ENCODE results near the gene DUSP14.
A peak's percentile ranks its signal among the peaks of the same experiment; 100 is the strongest.

The DUSP14 gene

DNA sequence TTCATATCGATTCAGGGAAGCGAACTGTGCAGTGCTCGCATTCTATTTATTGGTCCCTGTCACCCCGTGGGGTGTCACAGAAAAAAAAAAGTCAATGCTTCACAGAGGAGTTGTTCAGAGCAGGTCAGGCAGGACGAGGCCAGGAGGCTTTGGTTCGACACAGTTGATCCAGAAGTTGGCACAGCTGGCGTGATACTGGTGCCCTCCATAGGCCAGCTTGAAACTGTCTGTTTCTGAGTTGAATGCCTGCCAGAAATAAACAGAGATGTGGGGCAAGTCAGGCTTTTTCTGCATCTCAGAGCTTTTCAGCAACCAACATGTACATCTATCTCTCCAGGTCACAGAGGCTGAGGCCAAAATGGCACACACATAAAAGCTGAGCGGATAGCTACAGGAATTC, 29.1 kb downstream of the DUSP14 start:
- DNase-seq, result no peak

DNA sequence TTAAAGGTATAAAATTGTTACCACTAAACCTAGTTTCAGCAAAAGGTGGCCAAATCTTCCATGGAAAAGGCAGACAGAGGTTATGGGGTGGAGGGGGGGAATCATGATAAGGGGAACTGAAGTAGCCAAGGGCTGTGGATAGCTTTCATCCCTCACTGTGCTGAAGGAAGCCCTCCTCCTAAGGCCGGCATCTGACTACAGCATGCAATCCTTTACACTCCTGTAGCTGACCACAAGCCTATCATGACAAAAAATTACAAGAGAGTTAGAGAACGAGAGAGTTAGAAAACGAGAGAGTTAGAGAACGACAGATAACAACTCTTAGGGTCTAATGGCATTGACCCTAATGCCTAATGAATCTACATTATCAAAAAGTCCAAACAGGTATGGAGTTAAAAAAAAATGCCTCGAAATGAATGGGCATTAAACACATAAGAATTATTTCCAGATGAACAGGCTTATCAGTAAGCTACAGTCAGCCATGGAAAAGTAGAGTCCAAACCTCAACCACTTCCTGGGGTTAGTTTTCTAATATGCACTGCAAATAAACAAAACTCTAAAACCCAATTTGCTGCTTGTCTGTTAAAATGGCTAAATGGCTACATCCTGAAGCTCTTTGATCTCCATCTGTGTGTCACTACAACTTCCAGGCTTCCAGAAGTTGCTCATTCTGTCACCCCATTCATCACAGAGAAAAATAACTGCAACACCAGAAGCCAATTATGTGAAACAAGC, 29.7 kb downstream of the DUSP14 start:
- DNase-seq, result no peak

DNA sequence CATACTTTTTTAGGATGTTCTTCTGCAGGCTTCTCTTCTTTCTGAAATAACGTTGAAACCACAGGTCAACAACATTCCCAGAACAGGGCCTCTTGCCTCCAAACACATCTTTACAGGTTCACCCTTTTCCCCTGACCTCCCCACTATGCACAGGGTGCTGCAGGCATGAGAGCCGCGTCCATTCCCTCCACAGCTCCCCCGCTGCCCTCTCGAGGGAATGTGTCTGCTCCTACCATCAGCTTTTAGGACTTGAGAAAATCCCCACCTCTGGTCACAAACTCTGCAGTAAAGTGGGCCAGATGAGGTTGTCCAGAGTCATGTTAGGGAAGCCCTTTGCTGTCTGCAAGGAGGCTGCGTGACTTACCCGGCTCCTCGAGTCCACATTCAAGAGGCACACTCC, 30.5 kb downstream of the DUSP14 start:
- no peak for DNase-seq

DNA sequence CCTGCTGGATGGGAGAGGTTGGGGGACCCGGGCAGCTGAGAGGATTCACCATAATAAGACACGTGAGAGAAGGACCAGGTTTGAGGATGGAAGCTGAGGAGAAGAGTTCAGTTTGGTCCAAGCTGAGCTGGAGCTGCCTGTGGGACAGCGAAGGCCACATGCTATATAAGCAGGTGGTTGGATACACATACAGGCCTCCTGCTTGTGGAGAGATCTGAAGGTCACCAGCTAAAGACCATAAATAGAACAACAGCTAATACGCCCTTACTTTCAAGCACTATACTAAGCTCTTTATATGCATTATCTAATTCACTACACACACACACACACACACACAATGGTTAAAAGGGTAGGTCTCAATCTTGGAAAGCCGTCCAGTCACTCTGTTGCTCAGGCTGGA, 32.1 kb downstream of the DUSP14 start:
- DNase-seq, result no peak

DNA sequence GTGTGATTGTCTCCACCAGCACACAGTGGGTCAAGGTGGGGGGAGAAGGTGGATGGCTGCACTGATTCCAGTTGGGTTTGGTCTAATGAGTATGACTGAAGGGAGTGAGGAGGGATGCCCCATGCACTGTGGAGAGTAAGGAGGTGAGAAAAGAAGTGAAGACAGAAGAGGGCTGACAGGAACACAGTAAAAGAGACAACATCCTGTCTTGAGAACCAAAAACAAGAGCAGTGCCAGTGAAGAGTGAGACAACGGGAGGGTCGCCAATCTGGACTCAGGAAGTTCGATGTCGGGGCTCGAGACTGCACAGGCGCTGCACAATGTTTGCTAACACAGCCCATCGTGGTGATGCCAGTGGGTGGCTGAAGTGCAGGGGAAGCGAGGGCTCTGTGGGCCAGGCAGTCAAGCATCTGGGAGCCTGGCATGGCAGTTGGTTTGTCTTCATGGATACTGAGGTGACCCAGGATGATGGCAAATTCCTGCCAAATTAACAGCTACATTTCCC, 34.1 kb downstream of the DUSP14 start:
- DNase-seq, result no peak

DNA sequence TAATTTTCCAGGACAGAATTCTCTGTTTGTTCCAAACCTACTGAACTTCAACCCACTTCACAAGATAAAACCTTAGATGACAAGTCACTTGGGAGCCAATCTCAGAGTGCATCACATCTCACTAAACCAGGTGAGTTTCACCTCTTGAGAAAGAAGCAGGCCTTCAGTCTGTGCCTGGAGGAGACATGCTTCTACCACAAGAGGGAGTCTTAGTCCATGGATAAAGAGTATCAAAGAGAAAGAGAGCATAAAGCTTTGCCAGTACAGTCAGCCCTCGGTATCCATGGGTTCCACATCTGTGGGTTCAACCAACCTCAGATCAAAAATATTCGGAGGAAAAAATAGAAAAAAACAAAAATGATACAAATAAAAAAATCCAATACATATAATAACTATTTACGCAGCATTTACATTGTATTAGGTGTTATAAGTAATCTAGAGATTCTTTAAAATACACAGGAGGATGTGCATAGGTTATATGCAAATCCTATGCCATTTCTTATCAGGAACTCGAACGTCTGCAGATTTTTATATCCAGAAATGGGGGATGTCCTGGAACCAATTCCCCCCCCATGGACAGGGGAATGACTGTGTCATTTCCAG, 37.7 kb downstream of the DUSP14 start:
- peak; percentile 6 for DNase-seq

DNA sequence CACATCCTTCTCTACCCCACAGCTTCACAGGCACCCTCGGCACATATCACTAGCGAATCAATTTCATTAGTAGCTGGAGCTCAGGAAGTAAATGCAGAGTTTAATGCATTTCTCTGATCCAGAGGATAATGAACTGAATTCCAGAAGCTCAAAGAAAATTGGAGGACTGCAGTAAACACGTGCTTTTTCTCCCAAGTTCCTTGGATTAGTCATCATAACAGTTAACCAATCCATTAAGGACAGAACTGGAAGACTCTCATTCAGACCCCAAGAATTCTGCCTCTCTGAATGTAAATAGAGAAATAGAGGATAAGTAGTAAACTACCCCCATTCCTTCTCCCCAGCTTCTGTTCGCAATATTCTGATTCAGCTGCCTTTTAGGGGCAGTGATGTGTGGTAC, 40.7 kb downstream of the DUSP14 start:
- DNase-seq, result no peak

DNA sequence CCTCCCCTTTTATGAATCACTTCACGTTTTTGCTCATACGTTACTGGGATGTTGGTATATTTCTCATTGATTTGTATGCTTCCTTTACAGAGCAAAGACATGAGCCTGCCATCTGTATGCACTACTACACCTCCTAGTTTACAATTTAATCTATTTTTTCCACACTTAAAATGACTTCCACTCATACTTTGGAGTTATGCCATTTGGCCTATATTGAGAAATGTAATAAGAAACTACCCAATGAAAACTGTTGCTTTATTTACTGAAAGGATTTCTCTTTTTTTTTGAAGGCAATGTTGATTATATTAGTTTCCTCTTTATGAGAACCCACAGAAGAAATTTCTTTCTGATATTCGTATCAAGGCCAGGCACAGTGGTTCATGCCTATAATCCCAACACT, 43.1 kb downstream of the DUSP14 start:
- DNase-seq, result no peak

DNA sequence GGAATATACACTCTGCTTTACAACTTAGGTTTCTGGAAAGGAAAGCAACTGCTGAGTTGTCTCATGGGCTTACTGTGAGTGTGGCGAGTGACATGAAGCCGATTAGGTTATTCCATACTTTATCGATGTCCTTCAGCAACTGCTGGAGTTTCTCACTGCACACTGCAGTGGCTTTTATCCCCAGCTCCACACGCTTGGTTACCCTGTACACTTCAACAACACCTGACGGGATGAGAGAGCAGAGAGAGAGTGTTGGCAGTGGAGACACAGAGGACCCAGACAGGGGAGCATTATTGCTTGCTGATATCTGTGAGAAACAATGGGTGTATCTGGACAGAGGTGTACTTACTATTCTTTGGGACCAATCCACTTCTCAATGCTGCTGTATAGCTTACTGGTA, 46.2 kb downstream of the DUSP14 start:
- no peak for DNase-seq

DNA sequence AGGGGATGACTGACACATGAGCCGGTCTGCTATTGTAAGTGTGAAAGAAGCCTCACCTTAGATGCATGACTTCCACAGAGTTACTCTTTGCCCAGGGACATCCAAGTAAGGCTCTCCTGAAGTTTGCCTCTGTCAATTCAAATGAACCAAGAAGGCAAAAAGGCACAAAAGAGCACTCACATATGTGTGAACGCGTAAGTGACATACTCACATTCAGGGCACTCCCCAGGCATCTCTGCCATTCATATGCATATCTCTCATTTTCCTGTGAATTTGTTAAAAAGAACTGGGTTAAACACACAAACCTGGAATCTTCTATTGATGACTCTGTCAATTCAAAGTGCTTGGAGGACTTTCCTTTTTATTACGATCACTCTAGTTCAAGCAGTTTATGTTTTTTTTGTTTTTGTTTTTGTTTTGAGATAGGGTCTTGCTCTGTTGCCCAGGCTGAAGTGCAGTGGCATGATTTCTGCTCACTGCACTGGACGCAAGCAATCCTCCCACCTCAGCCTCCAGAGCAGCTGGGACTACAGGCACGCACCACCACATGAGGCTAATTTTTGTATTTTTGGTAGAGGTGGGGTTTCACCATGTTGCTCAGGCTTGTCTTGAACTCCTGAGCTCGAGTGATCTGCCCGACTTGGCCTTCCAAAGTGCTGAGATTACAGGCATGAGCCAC, 49.4 kb downstream of the DUSP14 start:
- no peak for DNase-seq

DNA sequence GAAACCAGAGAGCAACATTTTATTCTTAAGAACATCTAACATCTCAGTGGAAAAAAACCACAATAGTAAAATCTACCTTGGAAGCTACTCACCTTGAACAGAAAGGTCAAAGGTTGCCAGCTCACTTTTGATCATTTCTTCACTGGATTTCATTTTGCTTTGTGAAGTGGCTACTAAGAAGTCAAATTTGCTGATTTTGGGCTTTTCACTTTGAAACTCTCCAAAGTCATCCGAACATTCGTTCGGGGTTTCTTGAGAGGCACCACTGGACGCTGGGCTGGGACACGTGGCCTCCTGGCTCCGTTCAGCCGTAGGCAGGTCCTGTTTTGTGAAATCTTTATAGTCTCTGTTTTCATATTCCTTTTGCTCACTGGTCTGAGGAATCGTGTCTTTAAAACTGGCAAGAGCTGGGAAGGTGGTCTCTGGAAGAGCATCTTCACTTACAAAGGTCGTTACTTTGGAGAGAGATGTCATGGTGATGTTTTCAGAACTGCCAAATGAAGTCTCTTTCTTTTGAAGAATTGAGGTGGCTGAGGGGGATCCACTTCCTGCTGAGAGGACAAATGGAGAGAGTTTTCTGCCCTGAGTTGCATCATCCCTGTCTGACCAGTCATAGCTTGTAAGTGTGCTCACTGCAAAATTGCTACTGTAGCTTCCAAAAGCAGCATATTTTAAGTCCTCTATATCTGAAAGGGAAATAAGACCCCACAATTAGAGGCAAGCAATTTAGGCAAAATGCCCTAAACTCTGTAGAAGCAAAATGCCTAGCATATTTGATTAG, 52.4 kb downstream of the DUSP14 start:
- DNase-seq, result no peak

DNA sequence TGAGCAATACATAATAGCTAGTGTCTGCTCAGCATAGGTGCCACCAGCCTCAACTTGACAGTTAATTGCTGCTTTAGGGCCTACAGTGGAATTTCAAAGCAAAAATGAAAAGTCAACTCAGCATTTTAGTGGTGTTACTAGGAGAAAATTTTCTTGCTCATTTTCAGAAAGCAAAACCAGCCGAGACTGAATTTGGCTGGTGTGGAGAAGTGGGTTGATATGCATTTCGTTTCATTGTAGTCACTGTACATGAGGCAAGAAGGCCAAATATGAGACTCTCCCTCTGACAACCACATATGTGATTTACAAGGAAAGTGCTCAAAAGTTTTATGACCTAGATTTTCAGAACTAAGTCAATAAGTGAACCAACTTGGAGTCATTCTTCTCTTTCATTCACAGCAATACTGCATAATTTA, 54.0 kb downstream of the DUSP14 start:
- no peak for DNase-seq

DNA sequence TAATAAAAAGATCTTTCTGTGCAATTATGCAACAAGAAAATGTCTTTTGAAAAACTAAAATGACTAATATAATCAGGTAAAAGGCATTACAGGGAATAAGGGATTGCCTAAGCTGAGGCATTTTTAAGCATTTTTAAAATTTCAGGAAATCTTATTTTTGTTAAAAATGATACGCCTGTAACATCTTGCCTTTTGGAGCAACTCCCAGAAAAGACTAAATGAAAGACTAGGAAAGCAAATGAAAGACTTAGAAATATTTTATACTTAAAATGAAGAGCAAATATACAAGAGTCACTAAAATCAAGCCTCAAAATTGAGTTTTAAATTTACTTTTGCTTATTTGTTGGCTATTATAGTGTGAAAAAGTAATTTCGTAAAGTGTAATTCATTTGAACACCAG, 55.8 kb downstream of the DUSP14 start:
- no peak for DNase-seq

DNA sequence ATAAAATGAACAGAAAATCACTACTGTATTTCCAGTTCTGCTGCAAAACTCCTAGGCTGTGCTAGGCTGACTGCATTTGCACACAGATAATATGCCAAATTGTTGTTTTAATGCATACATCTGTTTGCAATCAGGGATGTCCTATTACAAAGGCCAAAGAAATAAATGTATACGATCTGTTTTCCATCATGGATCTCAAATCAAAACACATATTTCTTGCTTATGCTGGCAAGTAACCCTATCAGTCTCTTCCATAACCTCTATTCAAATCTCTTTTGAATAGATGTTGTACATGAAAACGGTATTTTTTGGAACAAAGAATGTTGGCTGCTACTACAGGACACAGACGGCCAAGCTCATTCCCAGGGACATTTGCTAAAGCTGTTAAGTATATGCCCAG, 56.6 kb downstream of the DUSP14 start:
- no peak for DNase-seq

DNA sequence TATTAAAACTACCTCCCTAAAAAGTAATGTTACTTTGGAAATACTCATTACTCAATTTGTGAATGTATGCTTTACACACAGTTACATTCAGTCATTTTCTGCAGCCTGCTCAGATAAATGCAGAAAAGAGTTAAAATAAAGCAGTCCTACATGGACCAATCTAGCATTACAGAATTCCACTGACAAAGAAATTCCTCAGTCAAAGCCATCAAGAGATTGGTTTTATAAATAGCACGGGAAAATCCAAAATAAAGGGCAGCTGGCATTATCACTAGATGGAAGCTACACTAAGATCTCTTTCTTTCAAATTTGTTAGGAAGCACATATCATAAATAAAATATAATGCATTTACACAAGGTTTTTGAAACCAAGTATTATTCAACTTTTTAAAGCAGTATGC, 58.3 kb downstream of the DUSP14 start:
- DNase-seq, result no peak

DNA sequence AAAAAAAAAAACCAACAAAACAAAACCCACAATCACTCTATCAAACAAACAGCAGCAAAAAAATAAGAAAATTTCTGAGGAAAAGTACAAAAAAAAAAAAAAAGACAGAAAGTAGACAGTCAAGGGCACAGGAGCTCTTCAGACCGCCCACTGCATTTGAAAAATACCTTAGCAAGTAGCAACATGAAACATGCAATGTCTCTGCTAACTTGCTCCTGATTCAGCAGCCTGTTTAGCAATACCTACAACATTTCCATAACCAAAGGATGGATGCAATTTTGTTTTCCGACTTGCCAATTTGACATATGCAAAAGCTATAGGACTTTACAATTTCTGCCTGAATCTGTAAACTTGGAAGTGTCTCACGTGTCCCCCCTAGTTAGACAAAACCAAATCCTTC, 62.1 kb downstream of the DUSP14 start:
- DNase-seq, result no peak

DNA sequence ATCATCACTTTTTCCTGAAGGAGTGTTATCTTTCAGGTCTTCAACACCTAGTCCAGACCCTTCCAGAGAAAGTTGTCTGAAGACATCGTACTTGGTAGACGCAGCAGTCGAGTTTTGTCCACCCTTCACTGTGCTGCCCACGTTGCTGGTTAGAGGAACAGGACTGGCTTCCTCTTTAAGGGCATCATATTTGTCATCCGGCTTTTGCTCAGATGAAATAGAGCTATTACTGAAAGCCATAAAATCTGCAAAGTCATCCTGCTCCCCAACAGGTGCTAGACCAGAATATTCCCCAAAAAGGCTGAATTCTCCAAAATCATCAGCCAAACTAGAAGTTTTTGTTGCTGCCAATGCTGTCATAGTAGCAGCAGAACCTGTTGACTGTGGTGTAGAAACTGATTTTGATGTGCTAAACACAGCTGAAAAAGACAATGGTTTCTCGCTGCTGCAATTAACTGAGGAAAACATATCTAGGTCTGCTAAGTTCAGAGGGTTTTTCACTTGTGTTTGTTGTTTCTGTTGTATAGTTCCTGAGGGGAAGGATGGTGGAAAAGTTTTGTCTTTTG, 63.8 kb downstream of the DUSP14 start:
- peak; percentile 62 for DNase-seq

DNA sequence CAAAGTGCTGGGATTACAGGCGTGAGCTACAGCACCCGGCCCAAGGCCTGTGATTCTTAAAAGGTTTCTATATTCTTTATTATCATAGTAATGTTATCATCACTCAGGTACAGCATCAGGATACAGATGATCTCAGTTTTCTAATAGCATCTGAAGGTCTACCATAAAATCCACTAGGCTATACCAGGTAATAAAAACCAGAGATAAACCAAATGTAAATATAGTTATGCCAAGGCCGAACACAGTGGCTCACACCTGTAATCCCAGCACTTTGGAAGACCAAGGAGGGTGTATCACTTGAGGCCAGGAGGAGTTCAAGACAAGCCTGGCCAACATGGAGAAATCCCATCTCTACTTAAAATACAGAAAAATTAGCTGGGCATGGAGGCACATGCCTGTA, 65.7 kb downstream of the DUSP14 start:
- DNase-seq, result no peak

DNA sequence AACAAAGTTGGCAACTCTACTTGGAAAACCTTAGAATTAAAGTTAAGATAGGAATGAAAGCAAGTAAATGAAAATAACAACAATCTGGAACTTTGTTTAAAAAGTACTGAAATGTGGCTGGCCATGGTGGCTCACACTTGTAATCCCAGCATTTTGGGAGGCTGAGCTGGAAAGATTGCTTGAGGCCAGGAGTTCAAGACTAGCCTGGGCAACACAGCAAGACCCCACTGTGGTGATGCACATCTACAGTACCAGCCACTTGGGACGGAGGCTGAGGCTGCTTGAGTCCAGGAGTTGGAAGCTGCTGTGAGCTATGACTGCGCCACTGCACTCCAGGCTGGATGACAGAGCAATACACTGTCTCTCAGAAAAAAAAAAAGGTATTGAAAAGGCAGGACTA, 67.8 kb downstream of the DUSP14 start:
- no peak for DNase-seq

DNA sequence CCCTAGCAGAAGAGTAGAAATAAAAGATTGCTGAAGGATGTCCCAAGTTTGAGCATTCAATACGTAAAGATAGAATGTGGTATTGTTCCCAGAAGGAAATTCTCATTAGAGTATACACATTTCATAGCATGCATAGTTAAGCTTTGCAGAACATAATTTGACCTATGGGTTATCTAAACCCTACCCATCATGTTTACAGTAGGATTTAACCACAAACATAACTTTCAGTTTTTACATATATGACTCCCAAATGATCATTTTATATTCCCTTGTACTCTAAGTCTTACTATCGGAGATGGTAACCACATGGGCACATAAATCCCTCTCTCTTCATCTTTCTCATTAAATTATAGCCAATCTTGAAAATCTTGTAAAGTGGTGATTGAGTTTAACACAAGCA, 68.6 kb downstream of the DUSP14 start:
- DNase-seq, result no peak

DNA sequence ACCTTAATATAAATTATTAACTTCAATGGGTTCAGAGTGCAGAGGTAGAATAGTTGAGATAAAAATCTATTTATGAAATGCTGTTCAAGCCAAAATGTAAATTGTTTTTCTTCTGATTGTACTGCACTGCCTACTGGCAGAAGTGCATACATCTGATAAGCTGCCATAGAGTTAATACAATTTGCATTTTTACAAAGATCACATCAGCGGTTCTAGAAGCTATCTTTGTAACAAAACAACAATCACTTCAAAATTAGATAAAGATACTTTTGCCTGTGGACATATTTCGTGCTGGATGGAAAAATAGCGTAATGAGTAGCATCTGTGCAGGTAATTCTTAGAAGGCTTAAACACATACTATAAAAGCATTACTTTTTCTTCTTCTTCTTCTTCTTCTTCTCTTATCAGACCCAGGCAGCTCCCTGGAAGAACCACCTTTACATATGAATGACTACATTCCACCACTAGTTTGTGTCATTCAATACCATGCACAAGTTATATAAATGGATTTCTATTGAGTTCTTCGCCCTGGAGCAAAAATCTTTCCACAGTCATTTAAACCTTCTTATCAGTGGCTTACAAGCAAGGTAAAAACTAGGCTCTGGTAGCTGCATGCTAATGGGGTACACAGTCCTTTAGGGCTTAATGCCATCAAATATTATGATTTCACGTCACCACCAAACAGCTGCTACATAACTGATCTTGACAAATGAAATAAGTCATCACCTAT, 72.5 kb downstream of the DUSP14 start:
- no peak for DNase-seq

Measured in suppressor macrophage treated with lipopolysaccharide for 4 hours (primary cell).